Retinal pigment epithelial cell (primary cell): ENCODE measurements around the gene SLCO2B1.

Experiments used
- DNase-seq: peaks from one replicate; pipeline ENCODE4 v3.0.0-alpha.2; 2010; ENCODE audit warnings: low read depth
- H3K4me3 ChIP-seq: 2 replicates; pipeline ENCODE4 v1.5.1; 2011; ENCODE audit warnings: mild to moderate bottlenecking, low read length, control low read depth, moderate library complexity
- TF ChIP-seq, protein P1 (sequence below): conservative IDR thresholded peaks from 2 replicates; pipeline ENCODE4 v1.5.1; 2011; ENCODE audit warnings: low read depth, low read length, control low read depth, inconsistent platforms

The SLCO2B1 gene

DNA sequence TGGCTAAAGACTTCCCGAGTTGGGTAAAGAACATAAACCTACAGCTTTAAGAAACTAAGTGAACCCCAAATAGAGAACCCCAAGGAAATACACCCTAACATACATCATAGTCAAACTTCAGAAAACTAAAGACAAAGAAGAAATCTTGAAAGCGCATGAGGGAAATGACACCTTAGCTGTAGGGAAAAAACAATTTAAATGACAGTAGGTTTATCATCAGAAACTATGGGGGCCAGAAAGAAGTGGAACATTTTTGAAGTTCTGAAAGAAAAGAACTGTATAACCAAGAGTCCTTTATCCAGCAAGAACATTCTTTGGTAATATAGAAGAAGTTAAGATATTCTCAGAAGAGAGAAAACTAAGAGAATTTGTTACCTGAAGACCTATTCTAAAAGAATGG is 38.7 kb upstream of the SLCO2B1 start:
- TF ChIP-seq, protein P1, sequence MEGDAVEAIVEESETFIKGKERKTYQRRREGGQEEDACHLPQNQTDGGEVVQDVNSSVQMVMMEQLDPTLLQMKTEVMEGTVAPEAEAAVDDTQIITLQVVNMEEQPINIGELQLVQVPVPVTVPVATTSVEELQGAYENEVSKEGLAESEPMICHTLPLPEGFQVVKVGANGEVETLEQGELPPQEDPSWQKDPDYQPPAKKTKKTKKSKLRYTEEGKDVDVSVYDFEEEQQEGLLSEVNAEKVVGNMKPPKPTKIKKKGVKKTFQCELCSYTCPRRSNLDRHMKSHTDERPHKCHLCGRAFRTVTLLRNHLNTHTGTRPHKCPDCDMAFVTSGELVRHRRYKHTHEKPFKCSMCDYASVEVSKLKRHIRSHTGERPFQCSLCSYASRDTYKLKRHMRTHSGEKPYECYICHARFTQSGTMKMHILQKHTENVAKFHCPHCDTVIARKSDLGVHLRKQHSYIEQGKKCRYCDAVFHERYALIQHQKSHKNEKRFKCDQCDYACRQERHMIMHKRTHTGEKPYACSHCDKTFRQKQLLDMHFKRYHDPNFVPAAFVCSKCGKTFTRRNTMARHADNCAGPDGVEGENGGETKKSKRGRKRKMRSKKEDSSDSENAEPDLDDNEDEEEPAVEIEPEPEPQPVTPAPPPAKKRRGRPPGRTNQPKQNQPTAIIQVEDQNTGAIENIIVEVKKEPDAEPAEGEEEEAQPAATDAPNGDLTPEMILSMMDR = no peak
- no peak for DNase-seq
- H3K4me3 ChIP-seq = no peak overlapping the region

DNA sequence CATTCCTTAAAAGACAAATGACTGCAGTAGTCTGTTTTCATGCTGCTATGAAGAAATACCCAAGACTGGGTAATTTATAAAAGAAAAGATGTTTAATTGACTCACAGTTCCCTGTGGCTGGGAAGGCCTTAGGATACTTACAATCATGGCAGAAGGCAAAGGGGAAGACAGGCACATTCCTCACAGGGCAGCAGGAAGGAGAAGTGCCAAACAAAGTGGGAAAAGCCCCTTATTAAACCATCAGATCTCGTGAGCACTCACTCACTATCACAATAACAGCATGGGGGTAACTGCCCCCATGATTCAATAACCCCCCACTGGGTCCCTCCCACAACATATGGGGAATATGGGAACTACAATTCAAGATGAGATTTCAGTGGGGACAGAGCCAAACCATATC is 37.9 kb upstream of the SLCO2B1 start:
- TF ChIP-seq, protein P1 = no peak

DNA sequence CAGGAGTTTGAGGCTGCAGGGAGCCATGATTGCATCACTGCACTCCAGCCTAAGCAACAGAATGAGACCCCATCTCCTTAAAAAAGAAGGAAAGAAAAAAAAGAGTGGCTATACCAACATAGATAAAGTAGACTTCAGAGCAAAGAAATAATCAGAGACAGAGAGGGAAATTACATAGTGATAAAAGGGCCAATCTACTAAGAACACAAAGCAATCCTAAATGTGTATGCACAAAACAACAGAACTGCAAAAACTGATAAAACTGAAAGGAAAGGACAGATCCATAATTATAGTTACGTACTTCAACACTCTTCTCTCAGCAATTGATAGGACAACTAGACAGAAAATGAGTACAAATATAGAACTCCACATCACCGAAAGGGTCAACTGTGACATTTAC is 36.4 kb upstream of the SLCO2B1 start:
- no peak for DNase-seq
- TF ChIP-seq, protein P1 = no peak
- H3K4me3 ChIP-seq = no peak overlapping the region

More for the DNA sequence above, 37.9 kb upstream of the SLCO2B1 start:
- H3K4me3 ChIP-seq = no peak overlapping the region
- no peak for DNase-seq

DNA sequence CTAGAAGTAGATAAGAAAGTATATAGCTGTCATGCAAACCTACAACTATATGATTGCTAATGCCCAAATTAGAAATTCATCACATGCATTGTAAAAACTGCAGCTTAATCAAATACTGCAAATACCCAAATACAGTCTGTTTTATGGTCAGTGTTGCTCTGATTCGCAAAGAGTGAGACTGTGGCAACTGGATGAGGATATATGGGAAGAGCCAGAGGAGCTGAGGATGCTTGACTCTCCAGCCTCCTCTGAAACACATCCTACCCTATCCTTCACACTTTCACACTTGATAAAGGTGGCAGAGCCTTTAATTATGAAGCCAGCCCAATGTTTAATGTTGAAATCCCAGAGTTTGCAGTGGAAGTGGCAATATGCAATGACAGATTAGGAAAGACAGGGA is 32.3 kb upstream of the SLCO2B1 start:
- TF ChIP-seq, protein P1 = no peak
- DNase-seq = no peak
- no peak overlapping the region for H3K4me3 ChIP-seq

DNA sequence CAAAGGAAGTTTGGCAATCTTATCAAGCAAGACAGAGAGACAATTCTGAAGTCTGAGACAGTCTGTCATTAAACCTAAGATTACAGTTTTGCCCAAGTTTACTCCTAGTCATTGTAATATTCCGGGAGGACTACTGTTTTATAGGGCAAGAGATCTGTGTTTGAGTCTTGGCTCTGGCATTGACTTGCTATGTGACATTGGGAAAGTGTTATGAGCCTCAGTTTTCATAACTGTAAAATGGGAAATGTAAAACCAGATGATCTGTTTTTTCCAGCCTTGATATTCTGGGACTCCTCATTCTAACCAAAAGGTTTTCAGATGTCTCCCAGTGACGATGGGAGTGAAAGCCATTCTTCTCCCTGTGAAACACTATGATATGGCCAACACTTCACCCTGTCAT is 24.3 kb upstream of the SLCO2B1 start:
- no peak for DNase-seq
- no peak overlapping the region for H3K4me3 ChIP-seq
- TF ChIP-seq, protein P1 = no peak

DNA sequence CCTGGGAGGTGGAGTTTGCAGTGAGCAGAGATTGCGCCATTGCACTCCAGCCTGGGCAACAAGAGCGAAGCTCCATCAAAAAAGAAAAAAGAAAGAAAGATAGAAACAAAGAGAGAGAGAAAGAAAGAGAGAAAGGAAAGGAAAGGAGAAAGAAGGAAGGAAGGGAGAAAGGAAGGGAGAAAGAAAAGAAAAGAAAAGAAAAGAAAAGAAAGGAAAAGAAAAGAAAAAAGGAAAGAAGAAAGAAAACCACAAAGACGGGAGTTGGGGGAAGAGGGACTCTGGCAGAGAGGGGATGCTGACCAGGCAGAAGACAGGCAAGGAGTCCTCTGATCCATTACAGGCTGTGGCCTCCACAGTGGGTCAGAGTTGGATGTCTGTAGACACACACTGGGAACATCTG is 18.8 kb upstream of the SLCO2B1 start:
- no peak overlapping the region for H3K4me3 ChIP-seq
- TF ChIP-seq, protein P1 = no peak
- DNase-seq = no peak

DNA sequence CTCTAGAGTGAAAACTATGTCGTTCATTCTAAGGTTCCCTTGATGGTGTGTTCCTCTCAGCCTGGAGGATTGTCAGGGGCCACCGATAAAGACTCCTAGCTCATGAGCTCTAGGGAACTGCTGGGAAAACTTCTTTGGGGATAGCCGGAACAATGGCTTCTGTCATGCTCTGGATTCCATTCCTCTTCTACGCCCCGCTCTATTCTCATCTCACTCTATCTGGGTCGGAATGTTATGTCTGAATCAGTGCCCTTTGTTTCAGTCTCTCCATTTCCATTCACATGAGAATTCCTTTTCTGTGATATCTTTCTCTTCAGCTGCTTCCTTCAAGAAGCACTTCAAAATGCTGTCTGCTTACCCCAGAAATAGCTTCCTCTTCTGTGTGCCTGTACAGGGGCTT is 16.9 kb upstream of the SLCO2B1 start:
- TF ChIP-seq, protein P1 = no peak
- no peak for DNase-seq
- no peak overlapping the region for H3K4me3 ChIP-seq
